Measurements from ENCODE around the gene HM13.
"Not testable (repeated sequence)": the region's sequence is repeated elsewhere in the genome, so short reads cannot be mapped to it uniquely, and the experiment has no call there.

The HM13 gene

DNA sequence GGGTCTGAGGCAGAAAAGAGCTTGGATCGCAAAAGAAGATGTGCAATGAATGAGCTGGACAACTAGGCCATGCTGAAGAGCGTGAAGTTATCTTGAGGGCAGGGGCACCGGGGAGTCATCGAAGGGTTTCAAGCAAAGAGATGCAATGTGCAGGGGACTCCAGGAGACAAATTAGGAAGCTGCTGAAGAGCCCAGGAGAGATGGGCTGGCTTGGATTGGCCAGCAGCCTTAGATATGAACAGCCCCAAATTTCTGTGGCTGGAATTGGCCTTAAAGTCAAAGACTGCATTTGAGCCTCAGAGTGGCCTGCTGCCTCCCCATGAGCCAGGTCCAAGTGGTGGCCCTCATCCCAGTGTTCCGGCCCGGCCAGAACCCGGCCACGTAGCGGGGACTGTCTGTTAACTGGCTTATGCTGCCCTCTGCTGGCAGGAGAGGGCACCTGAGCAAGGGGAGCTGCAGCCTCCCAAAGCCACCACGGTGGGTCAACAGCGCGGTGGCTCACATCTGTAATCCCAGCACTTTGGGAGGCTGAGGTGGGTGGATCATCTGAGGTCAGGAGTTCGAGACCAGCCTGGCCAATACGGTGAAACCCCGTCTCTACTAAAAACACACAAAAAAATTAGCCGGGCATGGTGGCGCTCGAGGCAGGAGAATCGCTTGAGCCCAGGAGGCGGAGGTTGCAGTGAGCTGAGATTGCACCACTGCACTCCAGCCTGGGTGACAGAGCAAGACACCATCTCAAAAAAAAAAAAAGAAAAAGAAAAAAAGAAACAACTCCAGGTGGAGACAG, 11.2 kb upstream of the HM13 start:
- peak; percentile 91 for DNase-seq

- DNase-seq = no peak
Observed at GRCh38 chr20:31505903-31506302, 8.3 kb upstream of the HM13 start.

- DNase-seq = no peak
Observed at GRCh38 chr20:31508517-31509244, 5.6 kb upstream of the HM13 start.

GRCh38 chr20:31515072-31515774, 981 bp downstream of the HM13 start:
- DNase-seq = peak; percentile 20

GRCh38 chr20:31515775-31516107, 1.5 kb downstream of the HM13 start:
- peak; percentile 17 for DNase-seq

DNA sequence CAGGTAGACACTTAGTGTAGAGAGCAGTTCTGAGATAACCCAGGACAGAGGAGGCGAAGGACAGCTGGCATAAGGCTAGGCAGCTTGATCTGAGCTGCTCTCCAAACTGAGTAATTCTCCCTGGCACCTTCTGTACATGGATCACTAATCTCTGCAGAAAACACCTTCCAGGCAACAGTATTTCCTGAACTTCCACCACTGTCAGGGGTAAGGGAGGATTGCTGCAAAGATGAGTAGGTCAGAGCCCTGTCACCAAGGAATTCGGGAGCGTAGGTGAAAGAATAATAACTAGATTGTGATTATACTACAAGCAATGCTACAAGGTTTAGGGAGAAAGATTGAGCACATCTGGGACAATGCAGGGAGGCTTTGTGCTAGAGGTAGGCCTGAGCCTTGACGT, 1.9 kb downstream of the HM13 start:
- no peak for DNase-seq

- no peak for DNase-seq
Observed at GRCh38 chr20:31516651-31517050, 2.4 kb downstream of the HM13 start.

GRCh38 chr20:31517373-31517772, 3.1 kb downstream of the HM13 start:
- DNase-seq = peak; percentile 67

DNA sequence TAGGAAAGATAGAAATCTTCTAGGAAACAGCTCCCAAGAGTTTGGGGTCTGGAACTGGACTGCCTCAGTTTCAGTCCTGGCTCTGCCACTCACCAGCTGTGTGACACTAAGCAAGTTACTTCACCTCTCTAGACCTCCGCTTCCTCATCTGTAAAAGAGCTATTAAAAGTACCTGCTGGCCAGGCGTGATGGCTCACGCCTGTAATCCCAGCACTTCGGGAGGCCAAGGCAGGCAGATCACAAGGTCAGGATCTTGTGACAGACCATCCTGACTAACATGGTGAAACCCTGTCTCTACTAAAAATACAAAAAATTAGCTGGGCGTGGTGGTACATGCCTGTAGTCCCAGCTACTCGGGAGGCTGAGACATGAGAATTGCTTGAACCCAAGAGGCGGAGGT, 7.0 kb downstream of the HM13 start:
- DNase-seq = not testable (repeated sequence)

- no peak for DNase-seq
Observed at GRCh38 chr20:31522731-31523130, 8.5 kb downstream of the HM13 start.

- DNase-seq = peak; percentile 56
Observed at GRCh38 chr20:31523361-31524283, 9.4 kb downstream of the HM13 start.

DNA sequence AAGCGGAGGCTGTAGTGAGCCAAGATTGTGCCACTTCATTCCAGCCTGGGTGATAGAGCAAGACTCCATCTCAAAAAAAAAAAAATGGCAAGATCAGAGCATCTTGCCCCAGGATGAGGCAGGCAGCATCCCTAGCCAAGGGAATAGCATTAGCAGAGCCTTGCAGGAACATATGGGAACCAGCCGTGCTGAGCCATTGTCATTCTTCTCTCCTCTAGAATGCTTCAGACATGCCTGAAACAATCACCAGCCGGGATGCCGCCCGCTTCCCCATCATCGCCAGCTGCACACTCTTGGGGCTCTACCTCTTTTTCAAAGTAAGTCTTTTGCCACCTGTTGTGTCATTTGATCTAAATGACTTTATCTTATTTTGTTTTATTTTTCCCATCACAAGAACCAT, 13.0 kb downstream of the HM13 start:
- no peak for DNase-seq

DNA sequence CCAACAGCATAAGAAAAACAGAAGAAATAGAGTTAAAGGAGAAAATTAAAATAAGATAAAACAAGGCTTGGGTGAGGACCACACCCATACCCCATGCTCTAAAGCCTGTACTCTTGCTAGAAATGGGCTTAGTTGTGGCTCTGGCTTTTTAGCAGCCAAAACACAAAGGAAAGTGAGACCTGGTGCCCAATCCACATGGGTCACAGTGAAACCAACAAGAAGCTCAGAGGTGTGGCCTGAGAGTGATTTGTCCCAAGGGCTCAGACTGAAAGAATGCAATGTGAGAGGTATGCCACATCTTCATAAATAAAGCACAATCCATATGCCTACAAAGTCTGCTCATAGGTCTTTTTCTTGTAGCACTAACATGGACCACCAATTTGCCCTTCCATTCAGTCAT, 21.1 kb downstream of the HM13 start:
- DNase-seq = no peak

DNA sequence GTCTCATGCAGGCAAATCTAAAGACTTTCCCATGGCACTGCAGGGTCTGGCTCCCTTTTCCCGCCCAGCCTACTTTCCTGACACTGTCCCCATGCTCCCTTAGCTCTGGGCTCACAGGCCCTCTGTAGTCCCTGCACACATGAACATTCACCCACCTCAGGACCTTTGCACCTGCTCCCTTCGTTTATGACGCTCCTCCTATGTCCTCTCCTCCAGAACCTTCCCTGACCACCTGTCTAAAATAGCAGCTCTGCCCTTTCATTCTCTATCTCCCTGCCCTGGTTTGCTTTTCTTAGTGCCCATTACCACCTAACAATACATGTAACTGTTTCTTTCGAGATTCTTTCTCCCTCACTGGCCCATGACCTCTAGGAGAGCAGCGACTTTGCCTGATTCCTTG, 22.3 kb downstream of the HM13 start:
- no peak for DNase-seq

GRCh38 chr20:31537116-31537871, 23.1 kb downstream of the HM13 start:
- DNase-seq = no peak

- no peak for DNase-seq
Observed at GRCh38 chr20:31537890-31538289, 23.6 kb downstream of the HM13 start.

GRCh38 chr20:31538326-31538725, 24.1 kb downstream of the HM13 start:
- DNase-seq = no peak

- DNase-seq = not testable (repeated sequence)
Observed at GRCh38 chr20:31539636-31540035, 25.4 kb downstream of the HM13 start.

DNA sequence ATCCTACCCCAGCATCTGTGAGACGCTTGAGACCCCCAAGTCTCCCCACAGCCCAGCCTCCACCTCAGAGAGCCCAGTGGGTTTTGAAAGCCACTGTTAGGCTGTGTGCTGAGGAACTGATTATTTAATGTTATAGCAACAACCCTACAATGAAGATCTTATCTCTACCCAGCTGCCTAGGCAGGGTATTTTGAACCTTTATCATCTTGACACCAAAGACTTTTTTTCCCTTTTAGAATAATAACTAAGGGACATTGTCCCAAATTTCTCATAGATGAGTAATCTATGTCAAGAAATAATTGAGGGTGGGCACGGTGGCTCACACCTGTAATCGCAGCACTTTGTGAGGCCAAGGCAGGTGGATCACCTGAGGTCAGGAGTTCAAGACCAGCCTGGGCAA, 26.2 kb downstream of the HM13 start:
- no peak for DNase-seq

DNA sequence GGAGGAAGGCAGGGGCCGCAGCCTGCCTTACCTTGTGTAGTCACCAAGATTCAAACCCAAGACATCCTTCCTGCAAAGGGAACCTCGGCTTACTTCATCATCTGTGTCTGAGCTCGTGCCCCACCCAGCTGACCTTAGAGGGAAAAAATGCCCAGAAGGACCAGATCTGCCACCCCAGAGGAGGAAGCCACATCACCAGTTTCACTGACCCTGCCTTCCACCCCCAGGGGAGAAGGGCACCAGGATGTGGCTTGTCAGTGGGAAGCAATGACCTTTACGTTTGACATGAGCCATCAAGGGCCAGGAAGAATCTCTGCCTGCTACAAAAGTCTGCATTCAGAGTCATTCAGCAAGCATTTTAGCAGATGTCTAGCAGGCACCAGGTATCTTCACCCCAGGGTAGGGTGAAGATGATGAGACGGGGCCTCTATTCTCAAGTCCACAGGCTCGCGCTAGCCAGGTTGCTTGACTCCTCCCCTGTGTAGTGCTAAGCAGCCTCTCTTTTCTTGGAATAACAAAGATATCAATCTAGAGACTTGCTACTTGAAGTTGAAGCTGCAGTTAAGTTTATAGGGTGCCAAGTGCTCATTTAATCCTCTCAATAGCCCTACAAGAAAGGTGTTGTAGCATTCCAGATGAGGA, 28.1 kb downstream of the HM13 start:
- DNase-seq = no peak

DNA sequence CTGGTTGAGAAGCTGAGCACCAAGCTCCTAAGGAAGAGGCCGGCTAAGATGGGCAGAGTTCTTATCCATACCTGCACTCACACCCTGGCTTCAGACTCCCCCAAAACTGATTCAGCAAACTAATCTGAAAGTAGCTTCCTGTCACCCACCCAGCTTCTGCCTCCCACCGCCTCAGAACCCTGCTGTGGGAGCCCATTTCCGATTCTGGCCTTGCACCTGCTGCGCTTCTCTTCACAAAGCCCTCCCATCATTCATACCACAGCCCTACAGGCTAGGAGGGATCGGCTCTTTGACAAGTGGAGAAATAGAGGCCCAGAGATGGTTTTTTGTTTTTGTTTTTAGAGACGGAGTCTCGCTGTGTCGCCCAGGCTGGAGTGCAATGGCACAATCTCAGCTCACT, 28.7 kb downstream of the HM13 start:
- no peak for DNase-seq

Data from hematopoietic multipotent progenitor cell treated with erythropoietin and hydrocortisone succinate and interleukin-3 and kit ligand, for 6 days (in vitro differentiated cells).